ENCODE measurements around the gene WNT7B. TPM values are rescaled to one million over a fixed set of nuclear protein-coding genes. Genes with fewer than 3 reads are reported as not detected.

The WNT7B gene
- total and polyA plus RNA-seq, 7 donors, result not detected

DNA sequence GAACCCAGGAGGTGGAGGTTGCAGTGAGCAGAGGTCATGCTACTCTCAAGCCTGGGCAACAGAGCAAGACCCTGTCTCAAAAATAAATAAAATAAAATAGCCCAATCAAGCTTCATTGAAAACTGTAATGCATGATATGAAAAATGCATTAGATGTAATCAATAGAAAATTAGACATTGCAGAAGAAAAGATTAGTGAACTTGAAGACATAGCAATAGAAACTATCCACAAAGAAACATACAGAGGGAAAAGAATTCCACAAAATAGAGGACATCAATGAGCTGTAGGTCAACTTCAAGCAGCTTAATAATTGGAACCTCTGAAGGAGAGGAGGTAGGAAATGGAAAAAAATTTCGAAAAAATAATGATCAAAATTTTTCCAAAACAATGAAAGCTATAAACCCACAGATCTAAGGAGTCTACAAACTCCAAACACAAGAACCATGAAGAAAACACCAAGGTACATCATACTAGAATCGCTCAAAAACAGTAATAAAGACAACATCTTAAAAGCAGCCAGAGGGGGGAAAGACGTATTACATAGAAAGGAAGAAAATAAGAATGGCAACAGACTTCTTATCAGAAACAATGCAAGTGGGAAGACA, 104.2 kb downstream of the WNT7B start:
- 91% methylated on average over 3 of the region's 3 CpGs for WGBS, 2 donors
- intact Hi-C loops (cut with DNase I), result no loop called here
- peaks cover 0 to 3% (median 0%) of the 10 kb centered on the region in 4 donors for H3K9me3 ChIP-seq
- peaks cover 9 to 34% (median 11%) of the 10 kb centered on the region in 3 donors for H3K27me3 ChIP-seq
- H3K27ac ChIP-seq, result no peak overlapping the region
- H3K4me1 ChIP-seq, result peaks cover 0 to 3% (median 1%) of the 10 kb centered on the region in 4 donors
- H3K4me3 ChIP-seq, result no peak overlapping the region
- DNase-seq, result no peak
- TF ChIP-seq, protein P1, sequence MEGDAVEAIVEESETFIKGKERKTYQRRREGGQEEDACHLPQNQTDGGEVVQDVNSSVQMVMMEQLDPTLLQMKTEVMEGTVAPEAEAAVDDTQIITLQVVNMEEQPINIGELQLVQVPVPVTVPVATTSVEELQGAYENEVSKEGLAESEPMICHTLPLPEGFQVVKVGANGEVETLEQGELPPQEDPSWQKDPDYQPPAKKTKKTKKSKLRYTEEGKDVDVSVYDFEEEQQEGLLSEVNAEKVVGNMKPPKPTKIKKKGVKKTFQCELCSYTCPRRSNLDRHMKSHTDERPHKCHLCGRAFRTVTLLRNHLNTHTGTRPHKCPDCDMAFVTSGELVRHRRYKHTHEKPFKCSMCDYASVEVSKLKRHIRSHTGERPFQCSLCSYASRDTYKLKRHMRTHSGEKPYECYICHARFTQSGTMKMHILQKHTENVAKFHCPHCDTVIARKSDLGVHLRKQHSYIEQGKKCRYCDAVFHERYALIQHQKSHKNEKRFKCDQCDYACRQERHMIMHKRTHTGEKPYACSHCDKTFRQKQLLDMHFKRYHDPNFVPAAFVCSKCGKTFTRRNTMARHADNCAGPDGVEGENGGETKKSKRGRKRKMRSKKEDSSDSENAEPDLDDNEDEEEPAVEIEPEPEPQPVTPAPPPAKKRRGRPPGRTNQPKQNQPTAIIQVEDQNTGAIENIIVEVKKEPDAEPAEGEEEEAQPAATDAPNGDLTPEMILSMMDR (IDR thresholded peaks at IDR 0.05), result no peak
- no peak for TF ChIP-seq POLR2AphosphoS5 (IDR thresholded peaks at IDR 0.05)
- TF ChIP-seq POLR2A (IDR thresholded peaks at IDR 0.05), result no peak
- TF ChIP-seq EP300 (IDR thresholded peaks at IDR 0.05), result no peak
- H3K36me3 ChIP-seq, result no peaks in the 10 kb centered on the region

DNA sequence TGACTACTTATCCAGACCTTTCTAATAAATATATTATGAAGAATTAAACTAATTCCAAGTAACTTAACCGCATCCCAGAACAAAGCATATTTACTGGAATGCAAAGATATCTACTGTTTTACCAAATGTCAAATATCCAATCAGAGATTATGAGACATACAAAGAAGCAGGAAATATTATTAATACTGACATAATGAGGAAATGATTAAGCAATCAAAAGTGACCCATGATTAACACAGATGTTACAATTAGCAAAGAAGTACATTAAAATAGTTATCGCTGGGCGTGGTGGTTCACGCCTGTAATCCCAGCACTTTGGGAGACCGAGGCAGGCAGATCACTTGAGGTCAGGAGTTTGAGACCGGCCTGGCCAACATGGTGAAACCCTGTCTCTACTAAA, 105.2 kb downstream of the WNT7B start:
- no peak for TF ChIP-seq POLR2AphosphoS5 (IDR thresholded peaks at IDR 0.05)
- TF ChIP-seq EP300 (IDR thresholded peaks at IDR 0.05), result no peak
- TF ChIP-seq, protein P1 (IDR thresholded peaks at IDR 0.05), result no peak
- TF ChIP-seq POLR2A (IDR thresholded peaks at IDR 0.05), result no peak
- H3K4me1 ChIP-seq, result peaks cover 0 to 14% (median 12%) of the 10 kb centered on the region in 4 donors
- H3K4me3 ChIP-seq, result no peak overlapping the region
- peaks cover 0 to 3% (median 0%) of the 10 kb centered on the region in 4 donors for H3K9me3 ChIP-seq
- 95 to 99% methylated on average over 6 of the region's 6 CpGs for WGBS, 2 donors
- H3K27ac ChIP-seq, result no peak overlapping the region
- no peaks in the 10 kb centered on the region for H3K36me3 ChIP-seq
- no peak for DNase-seq
- H3K27me3 ChIP-seq, result peaks cover 19 to 38% (median 20%) of the 10 kb centered on the region in 3 donors
- intact Hi-C loops (cut with DNase I), result no loop called here

Other genes with a start within 250 kb of the WNT7B start
- 10 to 100 TPM; 16.6 to 21.4 (median 20.6) TPM for gene PPARA, start 173.4 kb upstream of the WNT7B start, total RNA-seq
- 10 to 100 TPM in 2 of 3 donors, 1 to 10 TPM in 1; 7.8 to 22.7 (median 12.0) TPM for gene PPARA, start 173.4 kb upstream of the WNT7B start, polyA plus RNA-seq